Activated CD4-positive, alpha-beta T cell treated with anti-CD3 and anti-CD28 coated beads for 48 hours (primary cell): ENCODE measurements around the gene LRP2BP.
A peak's percentile ranks its signal among the peaks of the same experiment; 100 is the strongest.

Source experiments
- DNase-seq: peaks from one replicate; pipeline ENCODE4 v3.0.0-alpha.2; 2020

LRP2BP gene

DNA sequence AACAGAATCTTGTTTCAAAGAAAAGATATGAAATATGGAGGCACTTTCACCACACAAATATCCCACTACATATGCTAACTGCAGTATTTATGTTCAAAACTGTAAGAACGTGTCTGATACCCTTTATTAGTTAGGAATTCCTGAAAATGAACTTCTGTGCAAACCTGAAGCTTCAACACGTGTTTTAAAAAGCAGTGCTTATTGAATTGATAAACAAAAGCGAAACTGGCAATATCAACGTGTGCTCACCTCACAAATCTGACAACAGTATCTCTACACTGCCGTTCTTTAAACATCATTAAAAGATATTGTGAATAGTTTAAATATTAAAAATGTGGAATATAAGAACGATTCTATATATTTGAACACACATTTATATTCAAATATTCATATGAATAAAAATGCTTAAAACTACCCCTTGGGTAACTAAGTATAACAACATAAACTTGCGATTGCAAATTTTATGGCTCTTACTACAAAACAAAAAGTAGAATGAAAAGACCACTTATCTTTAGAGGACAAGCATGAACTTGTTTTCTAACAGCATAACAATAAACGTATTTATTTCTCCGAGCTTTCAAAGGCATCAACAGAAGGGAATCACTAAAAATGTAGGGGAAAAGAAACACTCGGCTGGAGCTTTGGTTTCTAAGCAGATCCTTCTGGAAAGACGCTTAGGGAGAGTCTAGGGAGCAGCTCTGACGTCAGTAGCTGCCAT is at the start of gene LRP2BP:
LRP2BP (minus strand) TSS at position 687 of the 718 bp plus-strand sequence. CDS start 17,738 bp downstream, outside the sequence.
- no peak for DNase-seq

- DNase-seq: no peak
These were observed 49.5 kb upstream of the LRP2BP start for GRCh38 chr4:185445209-185445608.

DNA sequence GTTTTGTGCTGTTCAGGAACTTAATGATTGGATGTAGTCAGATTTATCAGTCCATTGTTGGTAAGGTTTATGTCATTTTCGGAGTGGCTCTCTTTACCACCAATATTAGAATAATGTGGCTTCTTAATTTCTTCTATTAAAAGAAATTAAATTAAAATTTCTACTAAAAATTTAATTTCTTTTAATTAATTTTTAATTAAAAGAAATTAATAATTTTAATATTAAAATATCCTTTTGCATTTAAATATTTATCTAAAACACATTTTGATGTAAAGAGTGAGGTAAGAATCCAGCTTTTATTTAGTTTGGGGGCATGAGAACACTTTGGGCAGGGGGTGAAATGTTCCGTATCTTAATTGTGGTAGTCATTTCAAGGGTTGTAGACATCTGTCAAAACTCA is 45.8 kb upstream of the LRP2BP start:
- DNase-seq: no peak

- no peak for DNase-seq
These were observed 42.1 kb upstream of the LRP2BP start for GRCh38 chr4:185437809-185438208.

GRCh38 chr4:185435466-185435865 is 39.7 kb upstream of the LRP2BP start:
- no peak for DNase-seq

GRCh38 chr4:185429660-185430059 is 33.9 kb upstream of the LRP2BP start:
- DNase-seq: no peak

GRCh38 chr4:185426960-185427688 is 31.4 kb upstream of the LRP2BP start:
- DNase-seq: no peak

DNA sequence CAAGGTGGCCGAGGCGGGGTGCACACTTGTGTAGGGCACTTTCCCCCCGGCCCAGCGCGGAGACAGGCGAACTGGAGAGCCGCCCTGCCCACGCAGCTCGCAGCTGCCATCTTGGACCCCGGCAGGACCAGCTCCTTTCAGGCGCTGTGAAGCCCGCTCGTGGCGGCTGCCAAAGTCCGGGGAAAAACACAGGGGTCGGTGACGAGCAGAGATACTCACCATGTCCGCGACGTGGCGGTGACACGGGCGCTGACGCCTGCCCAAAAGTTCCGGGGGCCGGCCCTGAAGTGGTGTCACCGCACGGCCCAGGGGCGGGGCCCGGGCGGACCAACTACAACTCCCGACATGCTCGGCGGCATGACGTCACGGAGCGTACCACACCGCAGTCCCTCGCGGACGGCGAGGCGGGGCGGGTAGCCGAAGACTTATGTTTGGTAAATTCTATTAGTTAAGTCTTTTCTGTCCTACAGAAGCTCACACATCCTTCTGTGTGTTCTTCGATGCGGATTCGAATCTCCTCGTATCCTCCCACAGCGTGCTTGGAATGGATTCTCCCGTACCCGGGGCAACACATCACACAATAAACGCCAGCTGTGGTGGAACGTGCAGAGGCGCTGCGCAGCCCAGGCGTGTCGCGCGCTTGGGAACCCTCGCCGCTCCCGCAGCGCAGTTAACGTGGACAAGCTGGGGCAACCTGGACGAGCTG is 30.1 kb upstream of the LRP2BP start, which contains the start of gene UFSP2:
UFSP2 (minus strand) TSS at position 318 of the 706 bp plus-strand sequence; CDS start at position 222, 96 bp downstream.
- DNase-seq: peak; percentile 87

- DNase-seq: no peak
These were observed 29.4 kb upstream of the LRP2BP start for GRCh38 chr4:185424905-185425646.

- no peak for DNase-seq
These were observed 25.8 kb upstream of the LRP2BP start for GRCh38 chr4:185421366-185422124.

- no peak for DNase-seq
These were observed 21.2 kb upstream of the LRP2BP start for GRCh38 chr4:185416955-185417354.

DNA sequence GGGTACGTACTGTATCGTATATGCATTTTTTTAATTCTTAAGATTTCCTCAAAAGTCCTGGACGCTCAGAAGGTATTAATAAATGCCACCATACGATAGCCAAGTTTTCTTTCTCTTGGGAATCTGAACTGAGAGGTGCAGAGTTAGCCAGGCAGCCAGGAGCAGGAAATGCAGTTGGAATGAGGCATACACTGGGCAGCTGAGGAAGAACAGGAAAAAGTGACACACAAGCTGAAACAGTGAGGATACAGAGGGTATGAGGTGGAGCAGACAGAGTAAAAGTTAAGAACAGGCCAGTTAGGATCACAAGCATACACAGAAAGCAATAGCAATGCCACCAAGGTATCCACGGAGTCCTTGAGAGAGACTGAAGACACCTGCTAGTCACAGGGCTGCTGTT is 16.7 kb upstream of the LRP2BP start:
- DNase-seq: no peak

- no peak for DNase-seq
These were observed 16.1 kb upstream of the LRP2BP start for GRCh38 chr4:185411849-185412248.

- no peak for DNase-seq
These were observed 12.7 kb upstream of the LRP2BP start for GRCh38 chr4:185408432-185408831.

DNA sequence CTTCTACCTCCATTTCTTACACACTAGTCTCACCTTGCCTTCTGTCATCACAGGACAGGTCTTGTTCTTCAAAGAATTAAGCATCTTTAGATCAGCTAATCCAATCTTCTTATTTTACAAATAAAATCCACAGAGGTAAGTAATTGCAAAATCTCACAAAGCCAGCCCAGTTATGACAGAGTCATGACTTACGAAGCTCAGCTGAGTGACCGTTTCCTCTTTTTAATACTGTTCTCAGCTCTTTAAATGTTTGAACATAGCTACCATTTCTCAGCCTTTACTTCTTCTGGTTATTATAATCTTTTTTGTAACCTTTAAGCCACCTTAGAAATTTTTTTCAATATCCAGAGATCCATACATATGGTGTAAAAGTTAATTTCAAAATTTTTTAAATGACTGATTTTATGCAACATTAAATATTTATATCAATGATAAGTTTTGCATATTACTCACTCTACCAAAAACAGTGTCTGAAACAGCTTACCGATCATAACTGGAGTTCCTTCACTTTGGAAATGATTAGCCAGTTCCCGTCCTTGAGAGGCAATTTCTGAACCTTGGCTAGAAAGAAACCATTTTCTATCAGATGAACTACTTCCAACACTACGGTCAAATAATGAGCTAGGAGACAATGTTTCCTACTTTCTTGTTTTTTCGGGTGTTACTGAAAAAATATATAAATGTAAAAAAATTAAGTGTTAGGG is 9.7 kb upstream of the LRP2BP start:
- DNase-seq: no peak

DNA sequence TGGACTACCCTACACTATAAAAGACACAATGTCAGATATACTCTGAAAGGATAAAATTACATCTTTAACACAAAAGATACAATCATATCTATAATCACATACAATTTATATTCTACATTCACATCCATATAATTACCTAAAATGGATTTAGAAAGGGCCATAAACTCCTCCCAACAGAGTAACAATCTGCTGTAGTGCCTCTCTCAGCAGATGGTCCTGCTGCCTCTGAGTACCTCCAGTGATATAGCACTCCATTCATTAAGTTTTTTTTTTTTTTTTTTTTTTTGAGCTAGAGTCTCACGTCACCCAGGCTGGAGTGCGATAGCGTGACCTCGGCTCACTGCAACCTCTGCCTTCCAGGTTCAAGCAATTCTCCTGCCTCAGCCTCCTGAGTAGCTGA is 8.3 kb upstream of the LRP2BP start:
- no peak for DNase-seq

DNA sequence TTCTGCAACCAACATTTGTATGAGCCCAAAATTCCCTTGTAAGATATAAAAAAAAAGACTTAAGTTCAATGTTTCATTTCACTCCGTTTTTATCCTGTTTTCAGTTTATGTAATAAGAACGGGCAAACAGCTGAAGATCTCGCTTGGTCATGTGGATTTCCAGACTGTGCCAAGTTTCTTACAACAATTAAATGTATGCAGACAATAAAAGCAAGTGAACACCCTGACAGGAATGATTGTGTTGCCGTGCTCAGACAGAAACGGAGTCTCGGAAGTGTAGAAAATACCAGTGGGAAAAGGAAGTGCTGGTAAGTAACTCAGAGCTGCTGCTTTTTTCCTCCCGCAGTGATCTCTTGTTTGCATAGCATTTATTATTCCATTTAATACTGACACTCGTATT is 3.7 kb upstream of the LRP2BP start:
- no peak for DNase-seq

DNA sequence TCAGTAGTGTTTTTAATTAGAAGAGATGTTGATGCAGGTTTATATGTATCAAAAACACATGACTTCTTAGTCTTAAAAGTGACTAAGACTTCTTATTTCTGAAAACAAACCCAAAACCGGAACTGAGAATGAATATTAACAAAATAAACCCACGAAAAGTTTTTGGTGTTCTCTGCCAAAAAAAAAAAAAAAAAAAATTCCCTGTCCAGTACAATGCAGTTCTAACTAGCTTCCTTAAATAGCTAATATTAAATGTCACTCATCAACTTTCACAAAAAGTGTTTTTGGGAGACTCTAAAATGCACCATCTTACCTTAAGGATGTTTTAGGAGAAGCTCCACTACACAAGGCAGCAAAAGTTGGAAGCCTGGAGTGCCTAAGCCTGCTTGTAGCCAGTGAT is 2.9 kb upstream of the LRP2BP start:
- no peak for DNase-seq

GRCh38 chr4:185396724-185397385 is 1.1 kb upstream of the LRP2BP start, which contains the start of gene ANKRD37:
TSS of gene ANKRD37 (plus strand) at chr4:185396841. CDS start at chr4:185396924, 83 bp downstream.
- DNase-seq: no peak

GRCh38 chr4:185395956-185396723 is 416 bp upstream of the LRP2BP start:
- peak; percentile 97 for DNase-seq
